PC-9 (cell line): ENCODE data around the gene PFKM.

Experiments
- EZH2 ChIP-seq: fragments of 200-600 bp; sonication (generic); IDR thresholded peaks from 2 replicates; pipeline ENCODE4 v1.8.0; 2017; ENCODE audit warnings: antibody characterized with exemption, low read depth
- TF ChIP-seq, protein P1 (sequence below): fragments of 200-600 bp; sonication (generic); conservative IDR thresholded peaks from 2 replicates; pipeline ENCODE4 v1.6.1; 2017; ENCODE audit warnings: mixed run types, antibody characterized with exemption, mild to moderate bottlenecking, moderate library complexity

- no peak for TF ChIP-seq EZH2
- TF ChIP-seq, protein P1, sequence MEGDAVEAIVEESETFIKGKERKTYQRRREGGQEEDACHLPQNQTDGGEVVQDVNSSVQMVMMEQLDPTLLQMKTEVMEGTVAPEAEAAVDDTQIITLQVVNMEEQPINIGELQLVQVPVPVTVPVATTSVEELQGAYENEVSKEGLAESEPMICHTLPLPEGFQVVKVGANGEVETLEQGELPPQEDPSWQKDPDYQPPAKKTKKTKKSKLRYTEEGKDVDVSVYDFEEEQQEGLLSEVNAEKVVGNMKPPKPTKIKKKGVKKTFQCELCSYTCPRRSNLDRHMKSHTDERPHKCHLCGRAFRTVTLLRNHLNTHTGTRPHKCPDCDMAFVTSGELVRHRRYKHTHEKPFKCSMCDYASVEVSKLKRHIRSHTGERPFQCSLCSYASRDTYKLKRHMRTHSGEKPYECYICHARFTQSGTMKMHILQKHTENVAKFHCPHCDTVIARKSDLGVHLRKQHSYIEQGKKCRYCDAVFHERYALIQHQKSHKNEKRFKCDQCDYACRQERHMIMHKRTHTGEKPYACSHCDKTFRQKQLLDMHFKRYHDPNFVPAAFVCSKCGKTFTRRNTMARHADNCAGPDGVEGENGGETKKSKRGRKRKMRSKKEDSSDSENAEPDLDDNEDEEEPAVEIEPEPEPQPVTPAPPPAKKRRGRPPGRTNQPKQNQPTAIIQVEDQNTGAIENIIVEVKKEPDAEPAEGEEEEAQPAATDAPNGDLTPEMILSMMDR, result no peak
Measured at GRCh38 chr12:48121522-48121921, 2.4 kb downstream of the PFKM start.
